ENCODE measurements around the gene SAMD4B. TPM values are rescaled to one million over a fixed set of nuclear protein-coding genes. Genes with fewer than 3 reads are reported as not detected.

Gene SAMD4B
- total and polyA plus RNA-seq, 2 donors (not counting 1 experiment from before 2014, with no cell fraction given), result 33.0 to 39.1 TPM

- H3K9ac ChIP-seq (ENCODE audit: insufficient read depth, low read length), result peak overlapping the region; percentile 98
- H3K27ac ChIP-seq (ENCODE audit: insufficient read depth, low read length), result peak overlapping the region; percentile 97
- H3K27me3 ChIP-seq (ENCODE audit: control insufficient read depth, insufficient read depth, low read length), result no peaks in the 10 kb centered on the region
- H4K20me1 ChIP-seq (ENCODE audit: control insufficient read depth, extremely low read depth, insufficient read depth, low read length), result peaks cover 6% of the 10 kb centered on the region
- H2AFZ ChIP-seq (ENCODE audit: low read length), result no peak overlapping the region
- H3K79me2 ChIP-seq (ENCODE audit: control insufficient read depth, insufficient read depth, low read length), result peaks cover 38% of the 10 kb centered on the region
- DNase-seq (ENCODE audit: low read depth in 2 of 2), result peak in 1 of 2 donors; percentile 46
- peaks cover 12% of the 10 kb centered on the region for H3K36me3 ChIP-seq (ENCODE audit: control insufficient read depth, insufficient read depth, low read length)
- peak overlapping the region; percentile 83 for H3K4me2 ChIP-seq (ENCODE audit: extremely low read depth, insufficient read depth, low read length)
- no peak for TF ChIP-seq EZH2 (IDR thresholded peaks at IDR 0.05; ENCODE audit: low read length, missing control alignments)
- no peak for TF ChIP-seq CTCF (conservative IDR thresholded peaks at IDR 0.05 in 1 of 2, IDR thresholded peaks at IDR 0.05 in 1 of 2; ENCODE audit: low read depth in 1 of 2, low read length in 2 of 2)
- H3K4me3 ChIP-seq (replicated peaks in 1 of 4; ENCODE audit: control extremely low read depth in 1 of 4, insufficient read depth in 1 of 4, low read depth in 3 of 4, low read length in 4 of 4), result peak overlapping the region; percentile 79 to 98 (median 96)
- no peaks in the 10 kb centered on the region for H3K9me3 ChIP-seq (ENCODE audit: control insufficient read depth, insufficient read depth, low read depth, low read length)
- peaks cover 18% of the 10 kb centered on the region for H3K4me1 ChIP-seq (ENCODE audit: control insufficient read depth, extremely low read depth, insufficient read depth, low read length)
Observed at GRCh38 chr19:39407660-39408391, 65.6 kb downstream of the SAMD4B start.

- no peaks in the 10 kb centered on the region for H3K27me3 ChIP-seq (ENCODE audit: control insufficient read depth, insufficient read depth, low read length)
- peaks cover 12% of the 10 kb centered on the region for H3K36me3 ChIP-seq (ENCODE audit: control insufficient read depth, insufficient read depth, low read length)
- H3K4me1 ChIP-seq (ENCODE audit: control insufficient read depth, extremely low read depth, insufficient read depth, low read length), result peaks cover 14% of the 10 kb centered on the region
- H3K9ac ChIP-seq (ENCODE audit: insufficient read depth, low read length), result peak overlapping the region; percentile 98
- no peak overlapping the region for H2AFZ ChIP-seq (ENCODE audit: low read length)
- H3K4me3 ChIP-seq (replicated peaks in 1 of 4; ENCODE audit: control extremely low read depth in 1 of 4, insufficient read depth in 1 of 4, low read depth in 3 of 4, low read length in 4 of 4), result peak overlapping the region; percentile 79 to 98 (median 96)
- TF ChIP-seq EZH2 (IDR thresholded peaks at IDR 0.05; ENCODE audit: low read length, missing control alignments), result no peak
- peak overlapping the region; percentile 83 for H3K4me2 ChIP-seq (ENCODE audit: extremely low read depth, insufficient read depth, low read length)
- H3K27ac ChIP-seq (ENCODE audit: insufficient read depth, low read length), result peak overlapping the region; percentile 97
- peaks cover 38% of the 10 kb centered on the region for H3K79me2 ChIP-seq (ENCODE audit: control insufficient read depth, insufficient read depth, low read length)
- DNase-seq (ENCODE audit: low read depth in 2 of 2), result peak; percentile 38 to 70
- no peaks in the 10 kb centered on the region for H3K9me3 ChIP-seq (ENCODE audit: control insufficient read depth, insufficient read depth, low read depth, low read length)
- H4K20me1 ChIP-seq (ENCODE audit: control insufficient read depth, extremely low read depth, insufficient read depth, low read length), result peaks cover 6% of the 10 kb centered on the region
Observed at GRCh38 chr19:39408392-39409207, 66.4 kb downstream of the SAMD4B start.

GRCh38 chr19:39409208-39410016 is 67.2 kb downstream of the SAMD4B start:
- TF ChIP-seq CTCF (conservative IDR thresholded peaks at IDR 0.05 in 1 of 2, IDR thresholded peaks at IDR 0.05 in 1 of 2; ENCODE audit: low read depth in 1 of 2, low read length in 2 of 2) (no peak), EZH2 (IDR thresholded peaks at IDR 0.05; ENCODE audit: low read length, missing control alignments) (no peak)

More at GRCh38 chr19:39409208-39410016, 67.2 kb downstream of the SAMD4B start:
- Histone ChIP-seq H3K79me2 (ENCODE audit: control insufficient read depth, insufficient read depth, low read length) (peaks cover 43% of the 10 kb centered on the region), H4K20me1 (ENCODE audit: control insufficient read depth, extremely low read depth, insufficient read depth, low read length) (peaks cover 6% of the 10 kb centered on the region), H3K9me3 (ENCODE audit: control insufficient read depth, insufficient read depth, low read depth, low read length) (no peaks in the 10 kb centered on the region), H3K4me2 (ENCODE audit: extremely low read depth, insufficient read depth, low read length) (peak overlapping the region; percentile 83), H3K9ac (ENCODE audit: insufficient read depth, low read length) (peak overlapping the region; percentile 98), H3K27ac (ENCODE audit: insufficient read depth, low read length) (peak overlapping the region; percentile 97), H3K27me3 (ENCODE audit: control insufficient read depth, insufficient read depth, low read length) (no peaks in the 10 kb centered on the region), H3K4me3 (replicated peaks in 1 of 4; ENCODE audit: control extremely low read depth in 1 of 4, insufficient read depth in 1 of 4, low read depth in 3 of 4, low read length in 4 of 4) (peak overlapping the region; percentile 79 to 98 (median 96)), H2AFZ (ENCODE audit: low read length) (no peak overlapping the region), H3K4me1 (ENCODE audit: control insufficient read depth, extremely low read depth, insufficient read depth, low read length) (peaks cover 14% of the 10 kb centered on the region), H3K36me3 (ENCODE audit: control insufficient read depth, insufficient read depth, low read length) (peaks cover 12% of the 10 kb centered on the region)
- DNase-seq (ENCODE audit: low read depth in 2 of 2), result peak in 1 of 2 donors; percentile 60

Measured in fibroblast of lung (primary cell).